ENCODE measurements around the gene PRMT9. TPM values are rescaled to one million over a fixed set of nuclear protein-coding genes. Genes with fewer than 3 reads are reported as not detected.

The PRMT9 gene
- total RNA-seq, 4 donors from 2014 or later, result 3.2 to 8.1 (median 5.9) TPM

GRCh38 chr4:147727476-147728028 lies 43.6 kb upstream of the PRMT9 start:
- intact Hi-C loops (cut with DNase I), result no loop called here
- Histone ChIP-seq H3K27me3 (no peaks in the 10 kb centered on the region), H3K36me3 (no peaks in the 10 kb centered on the region), H3K27ac (no peak overlapping the region), H3K4me3 (no peak overlapping the region), H3K4me1 (peaks cover 0 to 14% (median 0%) of the 10 kb centered on the region in 3 donors), H3K9me3 (no peaks in the 10 kb centered on the region)
- TF ChIP-seq CTCF (IDR thresholded peaks at IDR 0.05) (no peak), POLR2A (IDR thresholded peaks at IDR 0.05) (no peak)
- 67 to 76% methylated on average over 2 of the region's 2 CpGs for WGBS, 2 donors
- no peak for DNase-seq

- intact Hi-C loops (cut with DNase I), result no loop called here
- Histone ChIP-seq H3K27me3 (no peaks in the 10 kb centered on the region), H3K27ac (no peak overlapping the region), H3K9me3 (no peaks in the 10 kb centered on the region), H3K4me3 (no peak overlapping the region), H3K36me3 (no peaks in the 10 kb centered on the region), H3K4me1 (peaks cover 0 to 6% (median 0%) of the 10 kb centered on the region in 3 donors)
- TF ChIP-seq CTCF (IDR thresholded peaks at IDR 0.05), result no peak
- TF ChIP-seq POLR2A (IDR thresholded peaks at IDR 0.05), result no peak
- no peak for DNase-seq
- 67 to 77% methylated on average over 2 to 3 of the region's 4 CpGs for WGBS, 2 donors
Measured at GRCh38 chr4:147725673-147726072, 41.7 kb upstream of the PRMT9 start.

- WGBS, 2 donors, result 84 to 89% methylated on average over 7 to 12 of the region's 13 CpGs
Measured at GRCh38 chr4:147724468-147725201, 40.7 kb upstream of the PRMT9 start.

GRCh38 chr4:147723326-147723725 lies 39.4 kb upstream of the PRMT9 start:
- intact Hi-C loops (cut with DNase I), result no loop called here
- WGBS, 2 donors, result 76 to 85% methylated on average over 5 of the region's 5 CpGs
- Histone ChIP-seq H3K4me3 (no peak overlapping the region), H3K4me1 (peaks cover 0 to 6% (median 0%) of the 10 kb centered on the region in 3 donors), H3K27me3 (no peaks in the 10 kb centered on the region), H3K9me3 (no peaks in the 10 kb centered on the region), H3K27ac (no peak overlapping the region), H3K36me3 (no peaks in the 10 kb centered on the region)
- TF ChIP-seq POLR2A (IDR thresholded peaks at IDR 0.05), result no peak
- TF ChIP-seq CTCF (IDR thresholded peaks at IDR 0.05), result no peak
- DNase-seq, result no peak

More at GRCh38 chr4:147724468-147725201, 40.7 kb upstream of the PRMT9 start:
- no peaks in the 10 kb centered on the region for H3K36me3 ChIP-seq
- no peaks in the 10 kb centered on the region for H3K27me3 ChIP-seq
- TF ChIP-seq CTCF (IDR thresholded peaks at IDR 0.05), result no peak
- no peak for TF ChIP-seq POLR2A (IDR thresholded peaks at IDR 0.05)
- no peak overlapping the region for H3K27ac ChIP-seq
- no peaks in the 10 kb centered on the region for H3K9me3 ChIP-seq
- intact Hi-C loops (cut with DNase I), result no loop called here
- no peak for DNase-seq
- H3K4me3 ChIP-seq, result no peak overlapping the region
- H3K4me1 ChIP-seq, result peaks cover 0 to 6% (median 0%) of the 10 kb centered on the region in 3 donors

GRCh38 chr4:147717878-147718277 lies 33.9 kb upstream of the PRMT9 start:
- WGBS, 2 donors, result 64 to 69% methylated on average over 1 of the region's 1 CpG
- Histone ChIP-seq H3K4me1 (peaks cover 0 to 6% (median 4%) of the 10 kb centered on the region in 3 donors), H3K9me3 (no peaks in the 10 kb centered on the region), H3K27me3 (no peaks in the 10 kb centered on the region), H3K27ac (no peak overlapping the region), H3K4me3 (no peak overlapping the region), H3K36me3 (no peaks in the 10 kb centered on the region)
- no peak for TF ChIP-seq CTCF (IDR thresholded peaks at IDR 0.05)
- no peak for TF ChIP-seq POLR2A (IDR thresholded peaks at IDR 0.05)
- intact Hi-C loops (cut with DNase I), result no loop called here
- DNase-seq, result no peak
